Suppressor macrophage treated with lipopolysaccharide for 1 hour (primary cell): Measurements from ENCODE around the gene SLC22A1.
"Not testable (repeated sequence)": the region's sequence is repeated elsewhere in the genome, so short reads cannot be mapped to it uniquely, and the experiment has no call there.

Source experiments
- DNase-seq, 3 donors: peaks; one replicate each; pipeline ENCODE4 v3.0.0-alpha.2; 2020 to 2022

Gene SLC22A1

GRCh38 chr6:160121558-160121957 lies at the start of gene SLC22A1:
TSS of gene SLC22A1 (plus strand) at chr6:160121815. CDS start at chr6:160121936, 121 bp downstream.
- DNase-seq: no peak

GRCh38 chr6:160073272-160073671 lies 48.3 kb upstream of the SLC22A1 start:
- no peak for DNase-seq

- DNase-seq: no peak
Measured at GRCh38 chr6:160076009-160076408, 45.6 kb upstream of the SLC22A1 start.

DNA sequence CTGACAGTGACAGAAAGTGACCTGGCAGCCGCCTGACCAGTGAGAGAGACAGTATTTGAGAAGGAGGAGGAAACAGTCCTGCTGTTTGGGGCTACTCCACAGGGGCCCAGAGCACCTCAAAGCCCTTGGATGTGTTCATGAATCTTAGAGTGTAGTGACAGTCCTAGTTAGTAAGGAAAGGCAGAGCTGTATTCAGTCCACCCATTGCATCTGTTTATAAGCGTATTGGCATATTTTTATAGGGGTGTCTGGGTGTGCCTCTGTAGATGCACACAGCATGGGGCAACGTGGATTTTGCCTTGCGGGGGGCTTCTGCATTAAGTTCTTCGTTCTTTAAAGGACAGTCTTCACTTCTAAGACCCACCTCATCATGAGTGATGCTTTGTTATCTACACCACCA lies 44.6 kb upstream of the SLC22A1 start:
- no peak for DNase-seq

DNA sequence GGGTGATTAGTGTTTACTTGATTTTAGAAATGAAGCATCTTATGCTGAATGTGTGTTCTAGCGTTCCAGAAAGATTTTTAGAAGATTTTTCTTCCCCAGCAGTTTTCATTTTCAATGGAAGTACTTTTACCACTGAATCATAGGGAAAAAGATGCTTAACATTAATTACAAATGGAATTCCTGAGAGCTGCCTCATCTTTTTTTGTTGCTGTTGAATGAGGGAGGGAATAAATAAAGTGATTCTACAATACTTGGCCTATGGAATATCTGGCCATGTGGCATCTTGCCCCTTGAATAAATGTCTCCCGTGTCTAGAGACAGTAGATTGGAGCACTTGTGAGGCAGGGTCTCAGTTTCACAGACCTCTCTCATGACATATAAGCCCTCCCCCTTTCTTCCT lies 44.1 kb upstream of the SLC22A1 start:
- no peak for DNase-seq

DNA sequence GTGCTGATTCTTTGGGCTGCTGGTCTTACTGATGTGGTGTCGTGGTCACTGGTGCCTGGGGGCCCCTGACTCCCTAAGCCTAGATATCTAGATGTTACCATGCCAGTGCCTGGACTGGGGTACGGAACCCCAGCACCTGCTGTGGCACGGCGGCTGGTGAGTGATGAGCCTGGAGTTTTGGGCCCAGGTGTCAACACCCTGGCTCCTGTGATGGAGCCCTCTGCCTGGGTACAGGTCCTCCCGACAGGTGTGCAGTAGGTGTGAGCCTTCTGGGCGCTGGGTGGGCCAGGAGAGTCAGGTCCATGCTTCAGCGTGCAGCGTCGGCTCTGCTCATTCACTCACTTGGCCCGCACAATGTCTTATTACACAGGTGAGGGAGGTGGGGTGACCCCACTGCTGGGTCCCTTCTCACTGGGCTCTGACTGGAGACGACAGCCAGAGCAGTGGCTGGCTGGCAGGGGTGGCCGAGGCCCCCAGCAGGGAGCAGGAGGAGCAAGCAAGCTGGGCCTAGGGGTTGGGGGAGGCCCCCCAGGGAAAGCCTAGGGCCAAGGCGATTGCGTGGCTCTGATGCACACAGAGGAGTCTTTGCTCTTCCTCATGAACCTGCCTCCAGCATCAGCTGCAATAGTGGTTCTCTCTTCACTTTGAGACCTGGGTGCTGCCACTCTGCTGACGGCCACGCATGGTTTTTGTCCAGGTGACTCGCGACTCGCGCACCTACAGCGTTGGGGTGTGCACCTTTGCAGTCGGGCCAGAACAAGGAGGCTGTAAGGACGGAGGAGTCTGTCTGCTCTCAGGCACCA lies 42.5 kb upstream of the SLC22A1 start:
- no peak for DNase-seq

GRCh38 chr6:160079686-160080043 lies 42.0 kb upstream of the SLC22A1 start:
- DNase-seq: no peak

DNA sequence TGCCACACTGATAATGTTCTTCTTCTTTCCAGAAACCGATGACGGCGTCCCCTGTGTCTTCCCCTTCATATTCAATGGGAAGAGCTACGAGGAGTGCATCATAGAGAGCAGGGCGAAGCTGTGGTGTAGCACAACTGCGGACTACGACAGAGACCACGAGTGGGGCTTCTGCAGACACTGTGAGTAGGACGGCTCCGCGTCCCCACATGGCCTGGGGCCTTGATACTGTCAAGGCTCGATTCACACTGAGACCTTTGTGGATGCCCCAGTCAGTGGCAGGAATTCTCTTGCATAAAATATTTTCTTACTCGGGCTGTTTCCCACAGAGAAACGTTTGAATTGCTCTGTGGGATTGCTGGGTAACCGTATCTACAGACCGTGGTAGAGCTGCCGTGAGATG lies 41.5 kb upstream of the SLC22A1 start:
- no peak for DNase-seq

- no peak for DNase-seq
Measured at GRCh38 chr6:160081398-160081797, 40.2 kb upstream of the SLC22A1 start.

DNA sequence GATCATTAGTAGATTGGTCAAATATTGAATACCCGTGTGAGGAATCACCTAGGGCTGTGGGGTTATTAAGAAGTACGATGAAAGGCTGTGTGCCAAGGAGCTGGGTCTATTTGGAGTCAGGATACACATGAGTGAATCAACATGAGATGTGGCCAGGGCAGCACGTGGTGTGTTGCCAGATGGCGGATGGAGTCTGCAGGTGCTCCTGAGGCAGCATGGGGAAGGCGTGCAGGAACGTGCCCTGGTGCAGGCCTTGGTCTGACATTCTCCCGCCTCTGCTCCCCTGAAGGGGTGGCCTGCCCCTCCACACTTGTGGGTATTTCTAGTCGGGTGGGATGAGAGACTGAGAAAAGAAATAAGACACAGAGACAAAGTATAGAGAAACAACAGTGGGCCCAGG lies 39.0 kb upstream of the SLC22A1 start:
- no peak for DNase-seq

GRCh38 chr6:160084198-160084776 lies 37.3 kb upstream of the SLC22A1 start:
- no peak for DNase-seq

DNA sequence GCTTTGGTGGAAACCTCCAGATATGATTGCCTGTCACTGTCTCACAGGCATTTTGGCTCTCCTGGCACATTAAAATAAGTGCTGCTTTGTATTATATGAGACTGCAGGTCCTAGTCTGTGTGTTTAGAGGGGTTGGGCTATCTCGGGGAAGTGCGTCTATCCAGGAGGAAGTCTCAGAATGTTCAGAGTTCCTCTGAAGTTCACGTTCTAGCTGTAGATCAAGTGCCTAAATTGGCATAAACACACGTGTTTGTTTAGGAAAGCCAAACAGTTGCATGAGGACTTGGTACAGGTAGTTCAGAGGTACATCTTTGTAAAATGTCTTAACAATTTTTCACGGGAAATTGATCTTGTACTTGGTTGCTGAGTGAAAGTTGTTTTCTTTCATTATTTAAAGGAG lies 36.4 kb upstream of the SLC22A1 start:
- DNase-seq: no peak

DNA sequence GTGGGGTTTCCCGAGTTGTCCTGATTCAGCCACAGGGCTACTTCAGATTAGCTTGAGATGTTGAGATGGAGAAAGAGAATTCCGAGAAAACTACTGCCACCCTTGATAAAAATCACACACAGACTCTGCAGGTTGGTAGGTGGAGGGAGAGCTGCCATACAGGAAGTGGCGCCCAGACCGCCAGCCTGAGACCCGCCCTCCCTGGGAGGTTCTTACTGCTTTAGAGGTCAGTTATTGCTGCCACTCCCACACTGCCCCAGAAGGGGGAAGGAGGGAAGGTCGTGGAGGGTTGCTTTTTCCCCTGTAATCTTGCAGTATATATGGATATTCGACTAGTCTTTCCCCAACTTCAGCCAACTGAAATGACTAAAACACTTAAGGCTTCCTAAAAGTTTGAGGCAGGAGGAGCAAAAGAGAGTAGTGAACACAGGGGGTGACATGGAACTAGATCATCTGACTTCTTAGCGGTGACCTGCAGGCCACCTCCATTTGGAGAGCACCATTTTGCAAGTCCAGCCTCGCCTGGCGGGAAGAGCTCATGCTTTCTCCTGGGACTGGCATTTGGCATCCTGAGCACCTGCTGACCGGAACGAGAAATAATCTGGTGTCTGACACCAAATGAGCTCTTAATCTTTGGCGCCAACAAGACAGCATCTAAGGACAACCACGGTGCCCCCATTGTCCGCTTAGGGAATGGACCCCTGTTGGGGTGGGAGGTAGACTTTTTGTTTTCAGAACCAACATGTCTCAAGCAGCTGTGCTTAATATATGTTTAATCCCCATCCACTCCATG lies 35.7 kb upstream of the SLC22A1 start:
- DNase-seq: no peak

DNA sequence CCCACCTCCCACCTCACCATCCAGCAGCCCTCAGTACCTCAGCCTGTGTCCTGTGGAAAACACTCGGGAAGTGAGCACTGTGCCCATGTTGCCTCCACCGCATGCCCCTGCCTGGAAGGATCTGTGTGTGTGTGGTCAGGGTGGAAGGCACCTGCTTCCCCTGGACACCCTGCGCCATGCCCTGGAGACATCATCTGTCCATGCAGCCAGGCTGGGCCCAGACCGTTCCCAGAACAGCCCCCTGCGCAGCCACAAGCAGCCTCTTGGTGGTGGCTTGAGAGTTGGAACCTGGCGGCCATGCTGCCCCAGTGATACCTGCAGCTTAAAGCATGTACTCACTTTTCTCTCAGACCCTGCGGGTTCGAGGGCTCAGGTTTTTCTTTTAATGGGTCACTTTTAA lies 34.9 kb upstream of the SLC22A1 start:
- no peak for DNase-seq

GRCh38 chr6:160088069-160088783 lies 33.4 kb upstream of the SLC22A1 start:
- peak in 2 of 3 donors; percentile 18 to 29 for DNase-seq

DNA sequence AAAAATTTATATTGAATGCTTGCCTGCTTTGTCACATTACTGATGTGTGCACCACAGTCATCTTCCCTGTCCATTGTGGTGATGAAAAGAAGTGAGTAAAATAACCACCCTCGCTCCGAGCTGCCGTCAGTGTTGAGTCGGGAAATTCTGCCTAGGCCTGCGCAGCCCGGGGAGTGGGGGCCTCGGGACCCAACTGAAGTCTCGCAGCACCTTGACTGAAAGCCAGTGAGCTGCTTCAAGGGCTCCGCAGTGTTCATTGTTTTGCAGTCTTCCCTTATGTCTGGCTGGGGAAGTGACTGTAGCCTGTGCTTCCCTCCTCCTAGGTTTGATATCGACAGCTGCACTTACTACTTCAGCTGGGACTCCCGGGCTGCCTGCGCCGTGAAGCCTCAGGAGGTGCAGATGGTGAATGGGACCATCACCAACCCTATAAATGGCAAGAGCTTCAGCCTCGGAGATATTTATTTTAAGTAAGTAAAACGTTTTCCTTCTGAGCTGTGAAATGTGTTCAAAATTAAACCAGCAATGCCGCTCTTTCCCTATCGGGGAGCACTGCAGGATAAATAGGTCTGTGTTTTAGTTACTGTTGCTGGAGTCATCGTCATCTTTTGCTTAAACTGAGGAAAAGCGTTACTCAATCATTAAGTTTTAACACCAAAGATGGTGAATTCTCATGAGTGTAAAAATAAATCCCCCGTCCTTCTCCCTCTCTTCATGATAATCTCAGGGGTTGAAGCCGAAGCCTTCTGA lies 32.7 kb upstream of the SLC22A1 start:
- no peak for DNase-seq

GRCh38 chr6:160089534-160089897 lies 32.1 kb upstream of the SLC22A1 start:
- DNase-seq: no peak

DNA sequence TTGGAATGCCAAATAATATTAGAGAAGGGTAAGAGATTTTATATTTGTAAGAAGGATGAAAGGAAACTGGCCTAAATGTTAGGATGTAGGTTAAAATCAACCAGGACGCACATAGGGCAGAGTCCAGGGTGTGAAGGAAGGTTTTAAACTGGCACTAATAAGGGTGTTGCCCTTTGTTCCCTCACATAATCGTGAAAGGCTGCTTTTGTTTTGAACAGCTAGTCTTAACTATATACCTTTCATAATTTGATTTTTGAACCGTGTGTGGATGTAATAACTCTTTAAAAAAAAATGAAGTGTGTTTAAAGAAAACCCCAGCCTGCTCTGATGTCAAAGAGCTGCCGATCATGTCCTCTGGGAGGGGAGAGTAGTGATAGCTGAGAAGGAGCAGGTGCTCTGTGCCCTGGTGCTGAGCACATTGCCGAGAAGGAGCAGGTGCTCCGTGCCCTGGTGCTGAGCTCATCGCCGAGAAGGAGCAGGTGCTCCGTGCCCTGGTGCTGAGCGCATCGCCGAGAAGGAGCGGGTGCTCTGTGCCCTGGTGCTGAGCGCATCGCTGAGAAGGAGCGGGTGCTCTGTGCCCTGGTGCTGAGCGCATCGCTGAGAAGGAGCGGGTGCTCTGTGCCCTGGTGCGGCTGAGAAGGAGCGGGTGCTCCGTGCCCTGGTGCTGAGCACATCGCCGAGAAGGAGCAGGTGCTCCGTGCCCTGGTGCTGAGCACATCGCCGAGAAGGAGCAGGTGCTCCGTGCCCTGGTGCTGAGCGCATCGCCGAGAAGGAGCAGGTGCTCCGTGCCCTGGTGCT lies 31.0 kb upstream of the SLC22A1 start:
- DNase-seq: not testable (repeated sequence)

GRCh38 chr6:160092176-160092575 lies 29.4 kb upstream of the SLC22A1 start:
- not testable (repeated sequence) for DNase-seq

DNA sequence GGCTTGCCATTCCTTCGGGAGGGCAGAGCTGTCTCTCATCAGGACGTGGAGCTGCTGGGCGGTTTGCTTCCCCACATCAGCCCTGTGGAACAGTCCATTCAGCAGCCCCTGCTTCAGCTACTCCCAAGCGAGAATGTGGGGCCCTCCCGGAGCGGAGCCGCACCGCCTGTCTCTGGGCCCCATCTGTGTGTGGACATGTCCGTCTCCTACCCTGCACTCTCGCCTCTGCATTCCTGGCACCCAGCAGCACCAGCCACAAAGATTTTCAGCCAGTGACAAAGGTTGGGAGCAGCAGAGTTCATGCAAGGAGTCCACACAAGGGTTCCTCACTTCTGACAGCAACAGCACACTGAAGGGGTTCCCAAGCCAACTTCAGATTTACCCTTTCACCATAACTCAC lies 29.0 kb upstream of the SLC22A1 start:
- DNase-seq: no peak

GRCh38 chr6:160093061-160093460 lies 28.6 kb upstream of the SLC22A1 start:
- no peak for DNase-seq

DNA sequence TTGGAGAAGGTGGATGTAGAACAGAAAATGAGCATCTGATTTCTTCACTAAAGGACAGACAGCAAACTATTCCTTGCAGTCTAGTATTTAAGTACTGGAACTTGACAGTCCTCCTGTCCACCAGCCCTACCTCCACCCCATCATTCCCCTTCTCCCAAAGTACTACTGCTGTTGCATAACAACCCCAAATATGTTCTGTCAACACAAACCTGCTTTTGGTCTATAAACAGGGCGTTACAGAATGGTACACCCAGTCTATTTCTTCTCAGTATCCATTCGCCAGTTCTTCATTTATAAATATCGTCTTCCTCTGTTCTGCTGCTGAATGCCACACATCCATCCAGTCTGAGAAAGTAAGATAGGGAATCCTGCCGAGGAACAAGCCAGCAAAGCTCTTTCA lies 27.7 kb upstream of the SLC22A1 start:
- no peak for DNase-seq
